Measurements from ENCODE around the gene TRIM71.

Gene TRIM71

DNA sequence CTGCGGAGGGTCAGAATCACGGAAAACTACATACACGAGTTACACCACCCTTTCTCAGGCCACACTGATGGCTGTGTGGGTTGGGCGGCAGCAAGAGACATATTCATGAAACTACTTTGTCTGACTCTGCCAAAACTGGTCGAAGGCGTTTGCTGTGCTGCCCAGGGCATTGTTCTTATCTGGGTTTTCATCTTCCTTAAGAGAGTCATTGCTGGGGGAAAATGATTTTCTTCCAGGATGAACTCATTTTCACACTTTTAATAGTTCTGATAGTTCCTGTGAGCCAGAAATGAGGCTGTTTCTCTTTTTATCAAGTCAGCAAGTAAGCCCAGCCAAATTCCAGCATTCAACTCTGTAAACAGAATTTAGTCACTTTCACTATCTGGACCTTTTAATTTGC, 47.6 kb downstream of the TRIM71 start:
- H3K4me3 ChIP-seq (ENCODE audit: low read length), result no peak overlapping the region
- H4K20me1 ChIP-seq (ENCODE audit: control insufficient read depth, insufficient read depth, low read depth, low read length), result no peaks in the 10 kb centered on the region
- no peak overlapping the region for H3K4me2 ChIP-seq (ENCODE audit: low read length)
- H3K9me2 ChIP-seq (replicated peaks; ENCODE audit: control insufficient read depth, low read length), result no peaks in the 10 kb centered on the region
- no peaks in the 10 kb centered on the region for H3K36me3 ChIP-seq (ENCODE audit: control insufficient read depth, low read length)
- no peaks in the 10 kb centered on the region for H3K27me3 ChIP-seq (ENCODE audit: control insufficient read depth, low read length)
- no peaks in the 10 kb centered on the region for H3K9me3 ChIP-seq (ENCODE audit: control insufficient read depth, insufficient read depth, low read length)
- H3K4me1 ChIP-seq (ENCODE audit: control insufficient read depth, low read length), result no peaks in the 10 kb centered on the region
- TF ChIP-seq EZH2phosphoT487 (IDR thresholded peaks at IDR 0.05; ENCODE audit: borderline replicate concordance, low read length), result no peak
- TF ChIP-seq, protein P1, sequence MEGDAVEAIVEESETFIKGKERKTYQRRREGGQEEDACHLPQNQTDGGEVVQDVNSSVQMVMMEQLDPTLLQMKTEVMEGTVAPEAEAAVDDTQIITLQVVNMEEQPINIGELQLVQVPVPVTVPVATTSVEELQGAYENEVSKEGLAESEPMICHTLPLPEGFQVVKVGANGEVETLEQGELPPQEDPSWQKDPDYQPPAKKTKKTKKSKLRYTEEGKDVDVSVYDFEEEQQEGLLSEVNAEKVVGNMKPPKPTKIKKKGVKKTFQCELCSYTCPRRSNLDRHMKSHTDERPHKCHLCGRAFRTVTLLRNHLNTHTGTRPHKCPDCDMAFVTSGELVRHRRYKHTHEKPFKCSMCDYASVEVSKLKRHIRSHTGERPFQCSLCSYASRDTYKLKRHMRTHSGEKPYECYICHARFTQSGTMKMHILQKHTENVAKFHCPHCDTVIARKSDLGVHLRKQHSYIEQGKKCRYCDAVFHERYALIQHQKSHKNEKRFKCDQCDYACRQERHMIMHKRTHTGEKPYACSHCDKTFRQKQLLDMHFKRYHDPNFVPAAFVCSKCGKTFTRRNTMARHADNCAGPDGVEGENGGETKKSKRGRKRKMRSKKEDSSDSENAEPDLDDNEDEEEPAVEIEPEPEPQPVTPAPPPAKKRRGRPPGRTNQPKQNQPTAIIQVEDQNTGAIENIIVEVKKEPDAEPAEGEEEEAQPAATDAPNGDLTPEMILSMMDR (IDR thresholded peaks at IDR 0.05; ENCODE audit: low read depth, low read length, poor library complexity, severe bottlenecking), result no peak
- H3K79me2 ChIP-seq (ENCODE audit: control insufficient read depth, low read length), result no peaks in the 10 kb centered on the region
- no peaks in the 10 kb centered on the region for H3F3A ChIP-seq (ENCODE audit: control insufficient read depth, insufficient read depth)
- no peak overlapping the region for H3K27ac ChIP-seq (ENCODE audit: low read depth, low read length)

DNA sequence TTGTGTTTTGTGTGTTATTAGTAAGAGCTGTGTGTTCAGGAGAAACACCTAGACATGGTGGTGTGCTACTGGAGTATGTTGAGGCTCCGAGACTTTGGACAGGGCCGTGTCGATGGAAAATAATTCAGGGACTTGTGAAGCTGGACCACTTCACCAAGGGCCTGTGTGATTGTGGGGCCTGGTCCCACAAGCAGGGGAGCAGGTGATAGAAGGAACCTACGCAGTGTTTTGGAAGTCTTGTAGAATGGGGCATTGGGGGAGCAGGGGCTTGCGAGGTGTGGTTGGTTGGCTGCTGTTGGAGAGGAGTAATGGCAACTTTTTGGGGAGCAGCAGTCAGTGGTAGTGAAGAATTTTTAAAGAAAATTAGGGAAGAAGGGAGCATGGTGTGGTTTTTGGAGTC, 48.7 kb downstream of the TRIM71 start:
- Histone ChIP-seq H3K79me2 (ENCODE audit: control insufficient read depth, low read length) (no peaks in the 10 kb centered on the region), H3K4me3 (ENCODE audit: low read length) (no peak overlapping the region), H3K4me2 (ENCODE audit: low read length) (no peak overlapping the region), H3K27me3 (ENCODE audit: control insufficient read depth, low read length) (no peaks in the 10 kb centered on the region), H3K27ac (ENCODE audit: low read depth, low read length) (no peak overlapping the region), H3K9me2 (replicated peaks; ENCODE audit: control insufficient read depth, low read length) (no peaks in the 10 kb centered on the region), H4K20me1 (ENCODE audit: control insufficient read depth, insufficient read depth, low read depth, low read length) (no peaks in the 10 kb centered on the region), H3K4me1 (ENCODE audit: control insufficient read depth, low read length) (no peaks in the 10 kb centered on the region), H3K9me3 (ENCODE audit: control insufficient read depth, insufficient read depth, low read length) (no peaks in the 10 kb centered on the region), H3F3A (ENCODE audit: control insufficient read depth, insufficient read depth) (no peaks in the 10 kb centered on the region), H3K36me3 (ENCODE audit: control insufficient read depth, low read length) (no peaks in the 10 kb centered on the region)
- no peak for TF ChIP-seq EZH2phosphoT487 (IDR thresholded peaks at IDR 0.05; ENCODE audit: borderline replicate concordance, low read length)
- TF ChIP-seq, protein P1 (IDR thresholded peaks at IDR 0.05; ENCODE audit: low read depth, low read length, poor library complexity, severe bottlenecking), result no peak

DNA sequence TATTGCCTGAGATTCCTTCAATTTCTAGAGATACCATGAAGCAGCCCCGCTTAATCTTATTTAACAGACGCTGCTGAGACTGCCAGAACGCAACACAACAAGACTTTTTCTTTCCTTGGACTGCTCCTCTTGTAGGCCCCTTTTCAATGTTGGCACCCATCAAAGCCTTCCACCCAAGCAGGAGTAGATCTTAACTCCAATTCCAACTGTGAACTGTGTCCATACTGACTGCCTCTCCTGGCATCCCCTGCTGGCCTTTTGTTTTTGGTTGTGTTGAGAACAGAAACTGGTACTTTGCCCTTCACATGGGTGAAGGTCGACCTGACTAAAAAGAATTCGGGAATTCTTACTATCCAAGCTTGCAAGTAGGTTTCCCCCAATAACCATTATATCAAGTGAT, 50.2 kb downstream of the TRIM71 start:
- Histone ChIP-seq H4K20me1 (ENCODE audit: control insufficient read depth, insufficient read depth, low read depth, low read length) (no peaks in the 10 kb centered on the region), H3K27ac (ENCODE audit: low read depth, low read length) (no peak overlapping the region), H3K4me2 (ENCODE audit: low read length) (no peak overlapping the region), H3K4me1 (ENCODE audit: control insufficient read depth, low read length) (no peaks in the 10 kb centered on the region), H3K79me2 (ENCODE audit: control insufficient read depth, low read length) (no peaks in the 10 kb centered on the region), H3F3A (ENCODE audit: control insufficient read depth, insufficient read depth) (no peaks in the 10 kb centered on the region), H3K4me3 (ENCODE audit: low read length) (no peak overlapping the region), H3K9me2 (replicated peaks; ENCODE audit: control insufficient read depth, low read length) (no peaks in the 10 kb centered on the region), H3K36me3 (ENCODE audit: control insufficient read depth, low read length) (no peaks in the 10 kb centered on the region), H3K9me3 (ENCODE audit: control insufficient read depth, insufficient read depth, low read length) (no peaks in the 10 kb centered on the region), H3K27me3 (ENCODE audit: control insufficient read depth, low read length) (no peaks in the 10 kb centered on the region)
- TF ChIP-seq EZH2phosphoT487 (IDR thresholded peaks at IDR 0.05; ENCODE audit: borderline replicate concordance, low read length), result no peak
- TF ChIP-seq, protein P1 (IDR thresholded peaks at IDR 0.05; ENCODE audit: low read depth, low read length, poor library complexity, severe bottlenecking), result no peak
